Activated T-helper 1 cell treated with anti-CD3 and anti-CD28 coated beads, Interleukin-2, amount 50 U/mL, for 16 hours (primary cell): Measurements from ENCODE around the gene TNFRSF18.

Experiments
- DNase-seq, 2 donors: peaks; one replicate each; pipeline ENCODE4 v3.0.0-alpha.2; 2020; ENCODE audit warnings: low read depth in 1 of 2, low spot score in 1 of 2

The TNFRSF18 gene

DNA sequence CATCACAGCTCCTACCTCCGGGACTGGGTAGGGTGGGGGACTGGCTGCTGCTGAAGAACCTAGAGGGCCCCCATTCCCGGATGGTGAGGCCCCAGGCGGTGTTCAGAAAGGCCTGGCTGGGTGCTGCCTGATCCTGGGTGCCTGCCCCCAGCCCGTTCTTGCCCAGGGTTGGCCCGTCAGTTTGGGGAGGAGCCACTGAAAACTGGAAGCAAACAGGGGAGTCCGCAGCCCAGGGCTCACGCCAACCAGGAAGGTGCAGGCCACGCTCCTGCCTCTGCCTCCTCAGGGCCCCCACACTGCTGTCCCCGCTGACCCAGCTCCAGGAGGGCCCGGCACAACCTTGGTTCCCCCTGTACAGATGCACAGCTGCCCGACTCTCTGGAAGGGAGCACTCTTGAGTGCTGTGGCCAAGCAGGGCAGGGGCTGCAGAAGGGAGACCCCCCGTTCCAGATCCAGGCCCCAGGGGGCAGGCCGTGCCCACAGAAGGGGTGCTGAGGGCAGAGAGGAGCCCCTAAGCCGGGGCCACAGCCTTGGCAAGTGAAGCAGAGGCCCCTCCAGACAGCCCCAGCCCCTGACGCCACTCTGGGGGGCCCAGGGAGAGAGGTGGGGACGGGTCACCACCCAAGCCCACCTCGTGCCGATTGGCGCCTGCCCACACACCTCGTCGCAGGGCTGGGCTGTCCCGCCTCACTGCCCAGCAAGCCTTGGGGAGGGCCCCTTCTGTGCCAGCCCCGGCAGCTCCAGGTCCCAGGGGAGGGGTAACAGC, 34.6 kb upstream of the TNFRSF18 start:
- no peak for DNase-seq

DNA sequence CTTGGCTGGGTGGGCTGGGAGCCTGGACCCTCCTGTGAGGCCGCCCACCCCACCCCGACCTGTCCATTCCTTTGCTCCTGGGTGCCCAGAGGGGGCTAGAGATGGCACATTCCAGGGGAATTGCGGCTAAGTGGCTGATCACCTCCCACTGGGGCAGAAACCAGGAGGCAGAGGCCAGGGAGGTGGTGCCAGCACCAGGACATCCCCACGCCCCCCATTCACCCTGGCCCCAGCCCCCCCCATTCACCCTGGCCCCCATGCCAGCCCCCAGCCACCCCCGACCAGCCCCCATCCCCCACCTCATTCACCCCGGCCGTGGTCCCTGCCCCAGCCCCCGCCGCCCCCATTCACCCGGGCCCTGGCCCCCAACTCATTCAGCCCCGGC, 33.9 kb upstream of the TNFRSF18 start:
- DNase-seq, result no peak

DNA sequence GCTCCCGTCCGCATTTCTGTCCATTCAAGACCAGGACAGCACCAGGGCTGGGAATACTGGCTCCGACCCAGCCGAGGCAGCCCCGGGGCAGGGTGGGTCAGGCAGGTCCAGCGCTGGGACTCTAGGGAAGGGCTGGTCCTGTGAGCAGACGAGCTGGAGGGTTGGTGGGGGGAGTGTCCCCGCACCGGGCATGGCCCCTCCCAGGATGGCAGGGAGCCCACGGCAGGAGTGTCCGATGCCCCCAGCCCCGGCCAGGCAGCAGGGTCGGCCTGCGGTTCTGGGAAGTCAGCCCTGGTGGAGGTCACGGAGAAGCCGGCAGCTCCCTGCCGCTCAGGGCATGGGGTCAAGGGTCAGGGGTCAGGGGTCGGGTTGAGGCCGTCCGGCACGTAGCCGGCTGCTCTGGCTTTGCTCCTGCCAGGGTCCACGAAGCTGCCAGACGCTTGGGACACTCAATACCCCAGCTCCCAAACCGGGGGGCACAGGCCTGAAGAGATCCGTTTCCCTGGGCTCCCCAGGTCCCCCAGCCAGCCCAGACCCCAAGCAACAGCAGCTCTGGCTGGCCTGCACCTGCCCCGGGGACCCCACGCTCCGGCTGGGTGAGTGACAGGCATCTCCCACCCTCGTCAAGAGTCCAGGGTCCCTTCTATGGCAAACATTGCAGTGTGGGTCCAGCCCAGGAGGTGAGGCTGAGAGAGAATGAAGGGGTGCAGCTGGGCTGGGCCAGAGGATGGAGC, 33.4 kb upstream of the TNFRSF18 start:
- DNase-seq, result no peak

DNA sequence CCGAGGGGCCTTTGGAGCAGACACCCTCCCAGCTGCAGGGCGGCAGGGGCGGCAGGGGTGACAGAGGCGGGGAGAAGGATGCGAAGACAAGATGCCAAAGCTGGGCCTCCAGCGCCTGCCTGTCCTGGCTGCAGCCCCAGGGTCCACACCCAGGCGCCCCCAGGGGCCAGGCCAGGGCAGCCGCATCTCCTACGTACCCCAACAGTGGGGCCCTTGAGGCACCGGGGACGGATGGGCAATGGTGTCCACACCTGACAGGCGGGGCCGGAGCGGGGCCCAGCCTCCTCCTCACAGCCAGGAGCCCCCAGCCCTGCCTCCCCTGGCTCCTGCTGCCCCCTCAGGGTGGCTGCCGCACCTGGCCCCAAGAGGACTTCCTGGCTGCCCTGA, 32.8 kb upstream of the TNFRSF18 start:
- DNase-seq, result no peak

DNA sequence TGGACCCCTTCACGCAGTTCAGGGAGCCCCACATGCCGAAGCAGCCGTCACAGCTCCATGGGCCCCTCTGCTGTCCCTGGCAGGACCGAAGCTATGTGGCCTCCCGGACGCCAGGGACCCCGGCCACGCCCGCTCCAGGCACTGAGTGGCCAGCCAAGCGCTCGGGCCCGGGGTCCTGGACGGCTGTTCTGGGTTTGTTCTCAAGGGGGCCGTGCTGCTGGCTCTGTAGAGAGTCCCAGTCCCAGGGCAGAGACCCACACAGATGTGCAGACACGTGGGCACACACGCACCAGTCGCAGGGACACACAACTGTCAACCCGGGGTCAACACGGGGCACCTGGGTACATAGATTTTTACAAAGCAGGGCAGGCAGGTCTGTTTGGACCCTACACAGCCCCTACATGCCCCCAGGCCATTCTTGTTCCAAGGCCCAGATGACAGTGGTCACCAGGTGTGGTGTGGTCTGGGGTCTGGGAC, 32.3 kb upstream of the TNFRSF18 start:
- DNase-seq, result no peak

DNA sequence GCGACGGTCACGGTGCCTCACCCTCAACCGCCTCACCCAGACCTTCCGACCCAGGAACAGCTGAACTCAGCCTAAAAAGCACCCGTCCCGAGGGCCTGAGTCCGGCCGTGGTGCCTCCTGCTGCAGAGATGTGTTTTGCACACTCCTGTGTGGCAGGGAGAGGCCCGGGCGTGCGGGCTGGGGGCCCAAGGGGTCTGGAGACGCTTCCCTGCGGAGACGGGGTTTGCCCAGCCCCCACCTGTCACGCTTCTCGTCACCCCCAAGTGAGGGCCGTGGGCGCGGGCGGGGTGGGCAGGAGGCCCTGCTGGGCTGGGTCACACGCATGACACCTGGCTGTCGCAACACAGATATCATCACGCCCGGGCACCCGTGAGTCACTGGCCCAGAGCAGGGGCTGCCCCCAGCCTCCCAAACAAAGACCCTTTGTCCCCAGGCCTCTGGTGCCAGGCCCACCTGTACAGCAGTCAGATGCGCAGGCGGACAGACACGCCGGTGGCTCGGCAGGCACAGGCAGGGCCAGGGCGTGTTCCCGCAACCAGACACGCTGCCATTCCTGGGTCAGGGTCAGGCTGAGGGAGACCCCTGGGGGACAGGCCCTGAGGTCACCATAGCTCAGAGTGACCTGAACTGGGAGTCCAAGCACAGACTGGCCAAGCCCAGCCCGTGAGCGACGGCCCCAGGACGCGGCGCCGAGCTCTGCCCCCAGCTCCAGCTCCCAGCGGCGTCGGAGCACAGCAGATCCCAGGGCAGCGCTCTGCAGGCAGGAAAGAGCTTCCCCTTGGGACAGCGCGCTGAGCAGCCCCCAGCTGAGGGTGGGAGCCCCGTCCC, 31.7 kb upstream of the TNFRSF18 start:
- no peak for DNase-seq

DNA sequence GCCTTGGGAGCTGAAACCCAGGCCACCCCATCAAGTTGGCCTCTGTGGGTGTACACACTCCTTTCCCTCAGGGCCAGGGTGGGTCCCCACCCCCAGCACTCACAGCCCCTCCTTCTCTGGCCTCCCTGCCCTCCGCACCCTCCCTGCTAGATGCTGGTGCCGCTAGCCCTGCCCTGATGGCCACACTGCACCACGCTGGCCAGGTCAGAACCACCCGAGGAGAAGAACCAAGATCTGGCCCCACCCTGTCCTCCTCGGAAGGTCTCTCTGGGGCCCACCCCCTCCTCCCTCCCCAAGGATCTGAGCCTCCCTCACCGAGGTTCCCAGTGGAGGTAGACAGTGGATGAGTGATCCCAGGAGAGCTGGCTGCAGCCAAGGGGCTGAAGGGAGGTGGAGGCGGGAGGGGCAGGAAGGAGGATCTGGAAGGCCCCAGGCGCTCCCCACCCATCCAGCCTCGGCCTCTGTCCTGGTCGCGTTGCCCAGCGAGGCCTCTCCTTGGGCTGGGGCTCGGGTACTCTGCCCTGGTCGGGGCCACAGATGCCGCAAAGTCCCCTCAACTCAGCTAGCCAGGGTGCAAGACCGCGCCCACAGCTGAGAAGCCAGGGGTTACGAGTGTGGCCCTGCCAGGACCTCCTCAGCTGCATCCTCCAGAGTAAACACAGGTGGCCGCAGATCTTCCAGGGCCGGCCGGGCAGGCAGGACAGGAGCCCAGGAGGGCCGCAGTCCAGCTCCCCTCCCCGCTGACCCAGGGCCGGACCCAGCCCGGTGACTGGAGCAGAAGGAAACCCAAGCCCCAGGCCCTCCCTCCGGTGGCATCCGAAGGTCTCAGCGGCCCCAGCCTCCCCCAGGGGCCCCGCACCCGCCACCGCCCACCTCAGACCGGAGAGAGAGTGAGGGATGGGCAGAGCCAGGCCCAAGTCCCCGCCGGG, 30.8 kb upstream of the TNFRSF18 start:
- no peak for DNase-seq

DNA sequence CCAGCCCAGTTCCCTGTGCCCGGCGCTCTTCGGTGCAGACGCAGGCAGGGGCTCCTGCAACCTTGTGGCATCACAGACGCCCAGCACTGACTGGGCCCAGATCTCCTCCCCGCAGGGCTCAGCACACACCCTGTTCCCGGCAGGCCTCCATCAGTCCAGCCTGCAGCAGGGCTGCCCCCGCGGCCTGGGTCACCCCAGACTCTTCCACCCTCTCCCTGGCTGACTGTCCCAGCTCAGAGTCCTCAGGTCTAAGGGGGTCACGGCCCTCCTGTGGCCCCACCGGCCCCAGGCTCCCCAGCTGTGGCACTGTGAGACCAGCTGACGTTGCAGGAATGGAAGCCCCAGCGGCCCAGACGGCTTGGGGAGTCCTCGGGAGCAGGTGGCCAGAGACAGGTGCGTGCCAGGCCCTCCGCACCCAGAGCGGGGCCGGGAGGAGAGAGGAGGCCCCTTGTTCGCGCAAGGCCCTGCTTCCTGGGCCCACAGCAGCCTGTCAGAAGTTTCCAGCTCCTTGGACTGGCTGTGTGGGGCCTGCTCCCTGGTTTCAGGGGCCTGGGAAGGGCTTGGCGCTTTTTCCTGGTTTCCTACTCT, 29.9 kb upstream of the TNFRSF18 start:
- DNase-seq, result no peak

DNA sequence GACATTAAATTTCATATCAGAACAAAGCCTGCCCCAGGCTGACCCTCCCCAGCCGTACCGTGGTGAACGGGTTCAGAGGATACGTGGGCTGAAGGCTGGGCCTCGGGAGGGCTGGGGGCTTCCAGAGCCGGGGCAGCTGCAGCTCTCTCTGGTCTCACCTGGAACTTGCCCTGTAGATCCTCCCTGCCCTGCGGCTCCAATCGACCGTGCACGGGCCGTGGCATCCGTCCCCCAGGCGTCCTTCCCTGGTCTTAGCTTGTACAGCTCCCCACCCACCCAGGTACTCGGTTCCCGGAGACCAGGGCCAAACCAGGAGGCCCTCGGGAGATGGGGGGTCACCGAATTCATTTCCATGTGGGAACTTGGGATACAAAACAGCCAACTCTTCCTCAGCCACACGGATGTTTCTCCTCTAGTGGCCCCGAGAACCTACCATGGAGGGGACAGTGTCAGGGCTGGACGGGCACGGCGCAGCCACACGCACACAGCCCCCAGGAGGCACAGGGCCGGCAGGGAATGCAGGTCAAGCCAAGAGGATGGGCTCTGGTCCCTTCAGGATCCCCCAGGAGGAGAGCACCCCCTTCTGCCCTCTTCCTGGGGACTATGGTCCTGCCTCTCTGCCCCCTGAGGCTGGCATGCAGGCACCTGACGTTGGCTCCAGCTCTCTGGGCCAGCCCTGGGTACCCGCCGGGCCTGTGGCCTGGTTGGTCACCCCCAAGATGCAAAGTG, 28.8 kb upstream of the TNFRSF18 start:
- DNase-seq, result no peak

DNA sequence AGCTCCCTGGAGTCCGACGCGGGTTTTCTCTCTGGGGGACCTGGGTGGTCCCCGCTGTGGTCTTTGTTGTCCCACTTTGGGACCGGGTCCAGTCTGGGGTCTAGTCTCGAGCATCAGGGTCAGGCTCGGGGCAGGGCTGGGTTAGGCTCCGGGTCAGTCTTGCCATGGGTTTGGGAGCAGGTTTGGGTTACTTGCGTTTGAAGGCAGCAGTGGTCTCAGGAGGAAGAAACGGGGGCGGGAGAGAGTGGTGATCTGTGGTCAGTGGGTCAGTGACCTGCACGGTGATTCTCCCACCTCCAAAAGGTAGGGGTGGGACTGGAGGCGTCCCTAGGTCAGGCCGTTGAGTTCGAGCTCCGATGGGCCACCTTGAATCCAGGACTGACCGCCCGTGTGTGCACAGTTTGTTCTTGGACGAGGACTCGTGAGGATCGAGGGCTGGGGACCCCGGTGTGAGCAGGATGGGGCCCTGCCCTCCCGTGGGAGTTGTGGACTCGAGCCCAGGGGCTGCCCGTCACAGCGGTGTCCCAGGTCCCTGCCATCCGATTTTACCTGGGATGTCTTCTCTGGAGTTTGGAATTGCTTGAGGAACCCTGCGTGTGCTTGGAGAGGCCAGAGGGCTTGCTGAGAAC, 27.9 kb upstream of the TNFRSF18 start:
- DNase-seq, result no peak

DNA sequence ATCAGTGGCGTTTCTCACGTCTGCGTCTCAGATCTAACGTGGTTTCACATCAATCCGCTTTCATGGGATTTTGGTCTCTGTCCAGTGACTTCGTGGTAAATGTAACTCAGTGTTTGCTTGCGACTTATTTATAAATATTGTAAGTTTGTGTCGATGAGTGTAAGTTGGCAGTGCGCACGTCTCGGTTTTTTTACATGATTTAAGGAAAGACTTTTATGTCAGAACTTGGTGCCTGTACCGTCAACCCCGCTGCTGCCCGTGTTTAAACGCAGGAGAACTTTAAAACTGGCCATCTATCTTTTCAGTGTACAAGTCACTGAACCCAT, 27.1 kb upstream of the TNFRSF18 start:
- no peak for DNase-seq

DNA sequence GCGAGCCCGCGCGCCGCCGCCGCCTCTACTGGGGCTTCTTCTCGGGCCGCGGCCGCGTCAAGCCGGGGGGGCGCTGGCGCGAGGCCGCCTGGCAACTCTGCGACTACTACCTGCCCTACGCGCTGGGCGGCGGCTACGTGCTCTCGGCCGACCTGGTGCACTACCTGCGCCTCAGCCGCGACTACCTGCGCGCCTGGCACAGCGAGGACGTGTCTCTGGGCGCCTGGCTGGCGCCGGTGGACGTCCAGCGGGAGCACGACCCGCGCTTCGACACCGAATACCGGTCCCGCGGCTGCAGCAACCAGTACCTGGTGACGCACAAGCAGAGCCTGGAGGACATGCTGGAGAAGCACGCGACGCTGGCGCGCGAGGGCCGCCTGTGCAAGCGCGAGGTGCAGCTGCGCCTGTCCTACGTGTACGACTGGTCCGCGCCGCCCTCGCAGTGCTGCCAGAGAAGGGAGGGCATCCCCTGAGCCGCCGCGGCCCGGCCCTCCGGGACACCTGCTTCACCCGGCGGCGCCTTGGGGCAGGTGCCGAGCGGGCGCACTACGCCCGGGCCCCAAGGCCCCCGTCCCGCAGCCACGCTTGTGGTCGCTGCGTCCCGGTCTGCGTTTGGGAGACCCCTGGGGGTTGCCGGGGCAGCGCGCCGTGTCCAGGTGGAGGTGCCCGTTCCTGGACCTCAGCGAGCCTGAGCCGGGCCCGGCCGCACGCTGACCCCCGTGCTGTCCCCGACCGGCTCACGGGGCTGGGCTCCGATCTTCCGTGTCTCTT, 26.6 kb upstream of the TNFRSF18 start:
- no peak for DNase-seq

DNA sequence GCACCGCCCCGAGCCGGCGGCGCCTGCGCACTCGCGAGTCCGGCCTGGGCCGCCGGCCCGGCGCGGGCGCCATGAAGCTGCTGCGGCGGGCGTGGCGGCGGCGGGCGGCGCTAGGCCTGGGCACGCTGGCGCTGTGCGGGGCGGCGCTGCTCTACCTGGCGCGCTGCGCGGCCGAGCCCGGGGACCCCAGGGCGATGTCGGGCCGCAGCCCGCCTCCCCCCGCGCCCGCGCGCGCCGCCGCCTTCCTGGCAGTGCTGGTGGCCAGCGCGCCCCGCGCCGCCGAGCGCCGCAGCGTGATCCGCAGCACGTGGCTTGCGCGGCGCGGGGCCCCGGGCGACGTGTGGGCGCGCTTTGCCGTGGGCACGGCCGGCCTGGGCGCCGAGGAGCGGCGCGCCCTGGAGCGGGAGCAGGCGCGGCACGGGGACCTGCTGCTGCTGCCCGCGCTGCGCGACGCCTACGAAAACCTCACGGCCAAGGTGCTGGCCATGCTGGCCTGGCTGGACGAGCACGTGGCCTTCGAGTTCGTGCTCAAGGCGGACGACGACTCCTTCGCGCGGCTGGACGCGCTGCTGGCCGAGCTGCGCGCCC, 25.9 kb upstream of the TNFRSF18 start, which contains the start of gene B3GALT6:
TSS of gene B3GALT6 (plus strand) at position 30 of the 588 bp plus-strand sequence. CDS start at position 72, 42 bp downstream.
- DNase-seq, result no peak

DNA sequence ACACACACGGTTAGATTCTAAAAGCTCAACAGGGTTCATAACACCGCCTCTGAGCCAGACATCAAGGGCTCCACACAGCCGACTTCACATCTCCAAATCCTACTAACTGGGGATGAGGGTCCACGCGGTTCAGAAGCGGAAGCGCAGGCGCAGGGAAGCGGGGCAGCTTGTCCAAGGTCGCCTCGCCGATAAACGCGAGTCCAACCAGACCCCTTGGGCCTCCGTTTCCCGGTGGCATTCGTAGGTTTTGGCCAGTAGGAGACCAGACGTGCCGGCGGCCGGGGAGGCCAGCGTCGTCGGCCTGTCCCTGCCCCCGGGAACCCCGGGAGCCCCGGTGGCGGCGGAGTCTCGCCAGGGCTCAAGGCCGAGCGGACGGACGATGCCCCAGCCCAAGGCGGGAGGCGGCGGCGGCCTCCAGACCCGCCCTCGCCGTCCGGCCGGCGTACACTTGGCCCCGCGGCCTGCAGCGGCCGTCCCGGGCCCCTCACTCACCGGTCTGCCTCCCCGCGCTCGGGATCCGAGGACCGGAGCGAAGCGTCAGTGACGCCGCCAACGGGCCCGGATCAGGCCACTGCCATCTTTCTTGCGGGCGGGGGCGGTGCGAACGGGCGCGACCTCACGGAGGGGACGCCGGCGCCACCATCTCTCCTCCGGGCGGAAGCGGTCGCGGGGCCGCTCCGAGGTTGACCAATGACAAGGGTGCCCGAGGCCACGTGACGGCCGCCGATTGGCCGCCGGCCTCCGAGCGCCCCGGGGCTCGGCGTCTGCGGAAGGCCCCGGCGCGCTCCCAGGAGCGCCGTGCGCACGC, 25.2 kb upstream of the TNFRSF18 start, which contains the start of gene SDF4:
TSS of gene SDF4 (minus strand) at position 602 of the 808 bp plus-strand sequence. CDS start 3,229 bp downstream, outside the sequence.
- peak; percentile 92 to 96 for DNase-seq

DNA sequence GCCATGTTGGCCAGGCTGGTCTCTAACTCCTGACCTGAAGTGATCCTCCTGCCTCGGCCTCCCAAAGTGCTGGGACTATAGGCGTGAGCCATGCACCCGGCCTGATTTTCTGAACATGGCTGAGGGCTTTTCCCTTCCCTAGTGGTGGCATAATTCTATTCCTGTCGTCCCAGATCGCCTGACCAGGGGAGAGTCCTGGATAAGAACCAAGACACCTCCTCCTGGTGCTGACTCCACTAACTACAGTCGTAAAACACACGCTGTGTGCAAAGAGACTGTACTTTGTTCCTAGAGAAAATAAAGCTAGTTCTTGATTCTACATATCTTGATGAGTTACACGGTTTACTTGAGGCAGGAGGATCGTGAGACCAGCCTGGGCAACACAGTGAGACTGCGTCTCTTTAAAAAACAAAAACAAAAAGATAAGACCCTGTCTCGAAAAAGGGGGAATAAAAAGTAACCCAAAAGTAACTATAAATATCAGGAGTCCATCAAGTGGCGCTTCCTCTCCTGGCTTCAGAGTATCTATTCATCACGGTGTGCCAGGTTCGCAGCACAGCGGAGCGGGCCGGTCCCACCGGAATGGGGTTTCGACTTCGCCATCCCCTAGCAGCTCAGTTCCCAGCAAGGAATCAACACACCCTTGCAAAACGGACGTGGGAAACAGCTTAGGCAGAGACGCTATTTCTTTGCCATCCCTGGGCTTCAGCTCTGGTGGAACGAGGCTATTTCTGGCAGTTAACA, 24.4 kb upstream of the TNFRSF18 start:
- DNase-seq, result no peak

DNA sequence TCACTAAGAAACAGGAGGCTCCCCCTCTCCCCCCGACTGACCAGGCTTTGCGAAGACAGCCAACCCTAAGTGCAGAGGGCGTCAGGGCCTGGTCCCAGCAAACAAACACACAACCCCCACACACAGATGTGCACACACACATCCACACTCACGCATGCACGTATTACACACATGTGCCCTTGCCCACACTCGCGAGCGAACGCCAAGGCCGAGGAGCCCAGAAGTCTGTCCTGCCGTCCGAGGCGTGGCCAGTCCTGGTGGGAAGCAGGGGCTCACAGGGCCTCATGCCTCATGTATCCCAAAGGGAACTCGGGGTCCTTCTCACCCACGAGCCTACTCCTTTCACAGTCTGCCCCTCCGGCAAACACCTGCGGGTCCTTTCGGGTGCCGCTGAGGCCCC, 23.4 kb upstream of the TNFRSF18 start:
- no peak for DNase-seq
